HCT116 (cell line): ENCODE measurements around the gene WDR5.

Source experiments
- POLR2AphosphoS5 ChIP-seq: IDR thresholded peaks from 2 replicates; pipeline ENCODE4 v1.6.1; 2011; ENCODE audit warnings: mild to moderate bottlenecking, low read depth, low read length, moderate library complexity
- ZNF274 ChIP-seq: fragments of 200-500 bp; sonication (Bioruptor generic); IDR thresholded peaks from 2 replicates; pipeline ENCODE4 v1.6.1; 2014; ENCODE audit warnings: mild to moderate bottlenecking, low read depth, low read length, inconsistent platforms
- TF ChIP-seq, protein P1 (sequence below): IDR thresholded peaks from 2 replicates; pipeline ENCODE4 v1.6.1; 2012
- TF ChIP-seq, protein P2 (sequence below), 3 experiments: fragments of 200-600 bp in 1 of 3; sonication (generic) in 1 of 3; IDR thresholded peaks in 2 of 3; conservative IDR thresholded peaks in 1 of 3; 2 replicates each; pipeline ENCODE4 v1.5.1; 2012 to 2017; ENCODE audit warnings: low read depth in 2 of 3, low read length in 2 of 3, antibody characterized with exemption in 1 of 3, borderline replicate concordance in 1 of 3, control low read depth in 1 of 3, mild to moderate bottlenecking in 1 of 3, mixed read lengths in 1 of 3, mixed run types in 1 of 3, moderate library complexity in 1 of 3; ENCODE audit not compliant: insufficient read depth in 1 of 3
- TF ChIP-seq, protein P3 (sequence below): IDR thresholded peaks from 2 replicates; pipeline ENCODE4 v1.6.1; 2011; ENCODE audit warnings: mild to moderate bottlenecking, low read length, moderate library complexity; ENCODE audit not compliant: insufficient replicate concordance; ENCODE audit errors: extremely low read depth

DNA sequence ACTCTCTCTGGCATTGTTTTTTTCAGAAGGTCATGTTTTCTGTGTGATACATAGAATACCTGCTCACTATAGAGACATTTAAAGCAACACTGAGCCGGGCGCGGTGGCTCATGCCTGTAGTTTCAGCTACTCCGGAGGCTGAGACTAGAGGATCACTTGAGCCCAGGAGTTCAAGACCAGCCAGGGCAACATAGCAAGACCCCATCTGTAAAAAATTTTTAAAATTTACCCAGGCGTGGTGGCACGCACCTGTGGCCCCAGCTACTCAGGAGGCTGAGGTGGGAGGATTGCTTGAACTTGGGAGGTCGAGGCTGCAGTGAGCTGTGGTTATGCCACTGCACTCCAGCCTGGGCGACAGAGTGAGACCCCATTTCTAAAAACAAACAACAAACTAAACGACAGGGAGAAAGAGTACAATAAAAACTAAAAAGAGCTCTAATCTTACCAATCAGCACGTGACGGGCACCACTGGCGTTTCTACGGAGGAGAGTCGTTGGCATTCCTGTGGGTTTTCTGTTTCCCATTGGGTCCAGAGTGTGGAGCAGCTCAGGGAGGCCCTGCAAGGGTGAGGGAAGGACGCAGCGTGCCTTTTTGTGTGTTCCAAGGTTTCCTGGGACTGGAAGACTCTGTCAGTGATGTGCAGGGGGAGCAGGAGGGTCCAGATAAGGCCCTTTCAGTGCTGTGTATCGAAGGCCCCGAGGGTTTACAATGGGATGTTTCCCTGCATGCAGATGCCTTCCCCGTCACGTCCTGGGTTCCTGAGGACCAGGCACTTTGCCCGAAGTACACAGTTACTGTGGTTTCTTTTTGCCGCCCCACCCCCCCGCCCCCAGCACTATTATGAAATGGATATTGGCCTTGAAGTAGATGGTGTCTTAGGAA lies 35.7 kb downstream of the WDR5 start:
- TF ChIP-seq, protein P1, sequence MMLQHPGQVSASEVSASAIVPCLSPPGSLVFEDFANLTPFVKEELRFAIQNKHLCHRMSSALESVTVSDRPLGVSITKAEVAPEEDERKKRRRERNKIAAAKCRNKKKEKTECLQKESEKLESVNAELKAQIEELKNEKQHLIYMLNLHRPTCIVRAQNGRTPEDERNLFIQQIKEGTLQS, result no peak
- TF ChIP-seq ZNF274 (no peak), POLR2AphosphoS5 (no peak)
- TF ChIP-seq, protein P2, sequence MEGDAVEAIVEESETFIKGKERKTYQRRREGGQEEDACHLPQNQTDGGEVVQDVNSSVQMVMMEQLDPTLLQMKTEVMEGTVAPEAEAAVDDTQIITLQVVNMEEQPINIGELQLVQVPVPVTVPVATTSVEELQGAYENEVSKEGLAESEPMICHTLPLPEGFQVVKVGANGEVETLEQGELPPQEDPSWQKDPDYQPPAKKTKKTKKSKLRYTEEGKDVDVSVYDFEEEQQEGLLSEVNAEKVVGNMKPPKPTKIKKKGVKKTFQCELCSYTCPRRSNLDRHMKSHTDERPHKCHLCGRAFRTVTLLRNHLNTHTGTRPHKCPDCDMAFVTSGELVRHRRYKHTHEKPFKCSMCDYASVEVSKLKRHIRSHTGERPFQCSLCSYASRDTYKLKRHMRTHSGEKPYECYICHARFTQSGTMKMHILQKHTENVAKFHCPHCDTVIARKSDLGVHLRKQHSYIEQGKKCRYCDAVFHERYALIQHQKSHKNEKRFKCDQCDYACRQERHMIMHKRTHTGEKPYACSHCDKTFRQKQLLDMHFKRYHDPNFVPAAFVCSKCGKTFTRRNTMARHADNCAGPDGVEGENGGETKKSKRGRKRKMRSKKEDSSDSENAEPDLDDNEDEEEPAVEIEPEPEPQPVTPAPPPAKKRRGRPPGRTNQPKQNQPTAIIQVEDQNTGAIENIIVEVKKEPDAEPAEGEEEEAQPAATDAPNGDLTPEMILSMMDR (IDR thresholded peaks at IDR 0.05 in 2 of 3, conservative IDR thresholded peaks at IDR 0.05 in 1 of 3; ENCODE audit: borderline replicate concordance in 1 of 3, insufficient read depth in 1 of 3, low read depth in 2 of 3, low read length in 2 of 3), result no peak
- TF ChIP-seq, protein P3, sequence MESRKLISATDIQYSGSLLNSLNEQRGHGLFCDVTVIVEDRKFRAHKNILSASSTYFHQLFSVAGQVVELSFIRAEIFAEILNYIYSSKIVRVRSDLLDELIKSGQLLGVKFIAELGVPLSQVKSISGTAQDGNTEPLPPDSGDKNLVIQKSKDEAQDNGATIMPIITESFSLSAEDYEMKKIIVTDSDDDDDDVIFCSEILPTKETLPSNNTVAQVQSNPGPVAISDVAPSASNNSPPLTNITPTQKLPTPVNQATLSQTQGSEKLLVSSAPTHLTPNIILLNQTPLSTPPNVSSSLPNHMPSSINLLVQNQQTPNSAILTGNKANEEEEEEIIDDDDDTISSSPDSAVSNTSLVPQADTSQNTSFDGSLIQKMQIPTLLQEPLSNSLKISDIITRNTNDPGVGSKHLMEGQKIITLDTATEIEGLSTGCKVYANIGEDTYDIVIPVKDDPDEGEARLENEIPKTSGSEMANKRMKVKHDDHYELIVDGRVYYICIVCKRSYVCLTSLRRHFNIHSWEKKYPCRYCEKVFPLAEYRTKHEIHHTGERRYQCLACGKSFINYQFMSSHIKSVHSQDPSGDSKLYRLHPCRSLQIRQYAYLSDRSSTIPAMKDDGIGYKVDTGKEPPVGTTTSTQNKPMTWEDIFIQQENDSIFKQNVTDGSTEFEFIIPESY, result no peak
